ENCODE data around the gene TOMM7. TPM values are rescaled to one million over a fixed set of nuclear protein-coding genes. Genes with fewer than 3 reads are reported as not detected.
A peak's percentile ranks its signal among the peaks of the same experiment; 100 is the strongest.

TOMM7 gene
- total and polyA plus RNA-seq, 8 donors, result 29.8 to 539 (median 221) TPM

DNA sequence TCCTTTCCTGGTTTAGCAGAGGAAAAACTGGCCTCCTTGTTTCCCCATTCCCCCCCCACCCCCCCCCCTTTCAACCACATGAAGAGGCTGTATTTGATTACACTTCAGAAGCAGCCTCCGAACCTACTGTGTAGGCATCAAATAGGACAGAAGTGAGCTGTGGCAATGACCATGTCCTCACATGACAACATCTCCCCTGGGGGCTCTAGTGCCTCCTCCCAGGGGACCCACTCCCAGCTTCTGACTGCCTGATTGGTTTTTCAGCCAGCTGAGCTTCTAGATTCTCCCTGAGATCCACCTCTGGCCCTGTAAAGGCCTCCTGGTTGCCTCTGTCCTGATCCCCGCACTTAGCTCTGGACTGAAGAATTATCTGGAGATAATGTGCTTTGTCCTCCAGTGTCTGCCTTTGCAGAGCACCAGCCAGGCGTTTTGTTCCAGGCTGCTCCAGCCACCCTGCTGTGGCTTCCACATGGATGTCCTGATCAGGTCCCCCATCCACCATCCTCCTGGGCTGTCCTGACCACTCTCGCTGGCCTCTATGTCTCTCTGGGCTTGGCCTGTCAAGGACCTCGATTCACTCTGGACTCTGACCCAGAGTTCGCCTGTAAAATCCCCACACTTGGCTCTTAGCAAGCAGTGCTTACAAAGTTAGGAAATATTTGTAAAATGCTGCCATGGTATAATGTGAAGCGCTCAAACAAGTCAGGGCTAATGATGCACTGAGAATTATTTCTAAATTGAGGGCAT lies 42.4 kb upstream of the TOMM7 start:
- TF ChIP-seq, protein P1, sequence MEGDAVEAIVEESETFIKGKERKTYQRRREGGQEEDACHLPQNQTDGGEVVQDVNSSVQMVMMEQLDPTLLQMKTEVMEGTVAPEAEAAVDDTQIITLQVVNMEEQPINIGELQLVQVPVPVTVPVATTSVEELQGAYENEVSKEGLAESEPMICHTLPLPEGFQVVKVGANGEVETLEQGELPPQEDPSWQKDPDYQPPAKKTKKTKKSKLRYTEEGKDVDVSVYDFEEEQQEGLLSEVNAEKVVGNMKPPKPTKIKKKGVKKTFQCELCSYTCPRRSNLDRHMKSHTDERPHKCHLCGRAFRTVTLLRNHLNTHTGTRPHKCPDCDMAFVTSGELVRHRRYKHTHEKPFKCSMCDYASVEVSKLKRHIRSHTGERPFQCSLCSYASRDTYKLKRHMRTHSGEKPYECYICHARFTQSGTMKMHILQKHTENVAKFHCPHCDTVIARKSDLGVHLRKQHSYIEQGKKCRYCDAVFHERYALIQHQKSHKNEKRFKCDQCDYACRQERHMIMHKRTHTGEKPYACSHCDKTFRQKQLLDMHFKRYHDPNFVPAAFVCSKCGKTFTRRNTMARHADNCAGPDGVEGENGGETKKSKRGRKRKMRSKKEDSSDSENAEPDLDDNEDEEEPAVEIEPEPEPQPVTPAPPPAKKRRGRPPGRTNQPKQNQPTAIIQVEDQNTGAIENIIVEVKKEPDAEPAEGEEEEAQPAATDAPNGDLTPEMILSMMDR (IDR thresholded peaks at IDR 0.05), result no peak
- no peak for TF ChIP-seq EP300 (IDR thresholded peaks at IDR 0.05)
- no peak for TF ChIP-seq POLR2AphosphoS5 (IDR thresholded peaks at IDR 0.05)
- TF ChIP-seq POLR2A (IDR thresholded peaks at IDR 0.05), result no peak
- no peak for DNase-seq
- peaks cover 0 to 4% (median 2%) of the 10 kb centered on the region in 4 donors for H3K4me1 ChIP-seq
- H3K36me3 ChIP-seq, result peaks cover 0 to 9% (median 4%) of the 10 kb centered on the region in 4 donors
- WGBS, 5 donors, result 67 to 87% (median 80%) methylated on average over 7 of the region's 7 CpGs
- no peak overlapping the region for H3K4me3 ChIP-seq
- intact Hi-C loops (cut with DNase I; ENCODE audit: low total_unique reads), result no loop called here
- no peaks in the 10 kb centered on the region for H3K9me3 ChIP-seq
- no peaks in the 10 kb centered on the region for H3K27me3 ChIP-seq
- peak overlapping the region in 3 of 5 donors; percentile 46 to 66 (median 47) for H3K27ac ChIP-seq

DNA sequence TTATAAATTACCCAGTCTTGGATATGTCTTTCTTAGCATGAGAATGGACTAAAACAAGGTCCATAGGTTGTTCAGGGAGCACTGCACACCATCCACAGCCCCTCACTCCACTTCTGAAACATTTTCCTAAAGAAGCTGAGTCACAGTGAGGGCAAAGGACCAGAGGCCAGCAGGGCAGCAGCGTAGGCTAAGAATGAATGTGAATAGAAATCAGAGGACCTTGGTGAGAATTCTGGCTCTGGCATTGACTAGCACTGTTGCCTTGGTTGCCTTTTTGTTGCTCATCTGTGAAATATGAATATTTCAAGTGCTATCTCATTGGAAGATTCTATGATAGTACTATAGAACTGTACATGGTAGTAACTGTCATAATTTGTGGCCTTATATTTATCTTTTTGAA lies 41.7 kb upstream of the TOMM7 start:
- Histone ChIP-seq H3K9me3 (no peaks in the 10 kb centered on the region), H3K27ac (peak overlapping the region in 2 of 5 donors; percentile 46 to 66), H3K36me3 (peaks cover 0 to 9% (median 4%) of the 10 kb centered on the region in 4 donors), H3K4me3 (no peak overlapping the region), H3K27me3 (no peaks in the 10 kb centered on the region), H3K4me1 (peaks cover 0 to 12% (median 5%) of the 10 kb centered on the region in 4 donors)
- no peak for DNase-seq
- 88 to 100% (median 90%) methylated on average over 1 of the region's 1 CpG for WGBS, 5 donors
- TF ChIP-seq POLR2AphosphoS5 (IDR thresholded peaks at IDR 0.05) (no peak), POLR2A (IDR thresholded peaks at IDR 0.05) (no peak), EP300 (IDR thresholded peaks at IDR 0.05) (no peak)
- TF ChIP-seq, protein P1 (IDR thresholded peaks at IDR 0.05), result no peak
- intact Hi-C loops (cut with DNase I; ENCODE audit: low total_unique reads), result no loop called here

DNA sequence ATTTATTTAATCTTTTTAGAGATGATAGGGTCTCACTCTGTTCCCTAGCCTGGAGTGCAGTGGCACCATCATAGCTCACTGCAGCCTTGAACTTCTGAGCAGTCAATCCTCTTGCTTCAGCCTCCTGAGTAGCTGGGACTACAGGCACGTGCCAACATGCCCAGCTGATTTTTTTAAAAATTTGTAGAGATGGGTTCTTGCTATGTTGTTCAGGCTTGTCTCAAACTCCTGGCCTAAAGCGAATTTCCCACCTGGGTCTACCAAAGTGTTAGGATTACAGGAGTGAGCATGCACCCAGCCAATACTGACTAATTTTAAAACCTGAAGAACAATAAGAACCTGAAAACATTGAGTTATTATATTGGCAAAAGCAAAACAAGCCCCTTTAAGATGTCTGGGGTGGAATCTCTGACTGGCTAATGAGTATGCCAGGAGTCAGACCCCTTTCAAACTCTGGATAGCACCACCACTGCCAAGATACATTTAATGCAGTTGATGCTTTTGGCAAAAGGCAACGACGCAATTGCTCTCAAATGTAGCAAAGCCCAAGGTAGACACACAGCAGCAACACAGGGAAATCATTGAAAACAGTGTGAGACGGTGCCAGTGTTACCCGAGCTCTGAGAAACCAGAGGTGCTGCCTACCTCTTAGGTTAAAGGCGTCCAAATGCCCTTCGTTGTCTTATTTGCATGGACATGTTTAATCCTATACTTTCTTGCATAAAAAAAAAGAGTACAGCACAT lies 40.7 kb upstream of the TOMM7 start:
- TF ChIP-seq, protein P1 (IDR thresholded peaks at IDR 0.05), result no peak
- TF ChIP-seq POLR2A (IDR thresholded peaks at IDR 0.05), result no peak
- no peak for TF ChIP-seq POLR2AphosphoS5 (IDR thresholded peaks at IDR 0.05)
- no peak for TF ChIP-seq EP300 (IDR thresholded peaks at IDR 0.05)
- H3K9me3 ChIP-seq, result no peaks in the 10 kb centered on the region
- H3K27me3 ChIP-seq, result no peaks in the 10 kb centered on the region
- intact Hi-C loops (cut with DNase I; ENCODE audit: low total_unique reads), result no loop called here
- WGBS, 5 donors, result 88 to 96% (median 96%) methylated on average over 8 of the region's 8 CpGs
- peaks cover 0 to 16% (median 10%) of the 10 kb centered on the region in 4 donors for H3K36me3 ChIP-seq
- no peak overlapping the region for H3K27ac ChIP-seq
- no peak for DNase-seq
- no peak overlapping the region for H3K4me3 ChIP-seq
- H3K4me1 ChIP-seq, result peaks cover 0 to 19% (median 6%) of the 10 kb centered on the region in 4 donors

DNA sequence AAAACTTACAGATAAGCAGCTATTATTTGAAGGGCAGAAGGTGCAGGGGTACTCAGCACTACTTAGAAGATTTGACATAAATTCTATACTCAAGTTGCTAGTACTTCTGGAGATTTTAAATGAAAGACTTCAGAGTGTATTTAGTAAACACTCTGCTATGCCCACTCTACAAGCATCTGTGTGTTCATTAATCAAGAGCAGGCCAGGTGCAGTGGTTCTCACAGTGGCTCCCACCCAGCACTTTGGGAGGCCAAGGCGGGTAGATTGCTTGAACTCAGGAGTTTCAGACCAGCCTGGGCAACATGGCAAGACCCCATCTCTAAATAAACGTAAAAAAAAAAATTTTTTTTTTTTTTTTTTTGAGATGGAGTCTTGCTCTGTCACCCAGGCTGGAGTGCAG lies 38.9 kb upstream of the TOMM7 start:
- intact Hi-C loops (cut with DNase I; ENCODE audit: low total_unique reads), result no loop called here
- 89 to 95% (median 95%) methylated on average over 2 of the region's 2 CpGs for WGBS, 5 donors
- Histone ChIP-seq H3K4me3 (no peak overlapping the region), H3K4me1 (peaks cover 0 to 21% (median 6%) of the 10 kb centered on the region in 4 donors), H3K27ac (no peak overlapping the region), H3K36me3 (peaks cover 0 to 26% (median 15%) of the 10 kb centered on the region in 4 donors), H3K9me3 (no peaks in the 10 kb centered on the region), H3K27me3 (no peaks in the 10 kb centered on the region)
- TF ChIP-seq POLR2A (IDR thresholded peaks at IDR 0.05) (no peak), POLR2AphosphoS5 (IDR thresholded peaks at IDR 0.05) (no peak)
- TF ChIP-seq, protein P1 (IDR thresholded peaks at IDR 0.05), result no peak
- no peak for DNase-seq

Measured in stomach (tissue), 9 donors.